Neuronal stem cell (in vitro differentiated cells): Measurements from ENCODE around the gene RCAN1.
A peak's percentile ranks its signal among the peaks of the same experiment; 100 is the strongest.
"Not testable (repeated sequence)": the region's sequence is repeated elsewhere in the genome, so short reads cannot be mapped to it uniquely, and the experiment has no call there.

Experiments
- DNase-seq: peaks from one replicate; pipeline ENCODE4 v3.0.0-alpha.2; 2013; ENCODE audit warnings: low spot score
- H2AFZ ChIP-seq: one replicate; pipeline ENCODE4 v1.6.1; 2013; ENCODE audit warnings: mild to moderate bottlenecking, low read length, inconsistent platforms
- H2AK5ac ChIP-seq: 2 replicates; pipeline ENCODE4 v1.6.1; 2013; ENCODE audit warnings: low read depth, mild to moderate bottlenecking, inconsistent platforms, low read length, moderate library complexity, mixed read lengths
- H2BK120ac ChIP-seq: 2 replicates; pipeline ENCODE4 v1.6.1; 2013; ENCODE audit warnings: low read depth, mild to moderate bottlenecking, inconsistent platforms, low read length, moderate library complexity, mixed read lengths
- H2BK12ac ChIP-seq: one replicate; pipeline ENCODE4 v1.6.1; 2013; ENCODE audit warnings: low read length, inconsistent platforms
- H2BK15ac ChIP-seq: 2 replicates; pipeline ENCODE4 v1.6.1; 2013; ENCODE audit warnings: mild to moderate bottlenecking, low read length, inconsistent platforms, mixed read lengths
- H2BK5ac ChIP-seq: one replicate; pipeline ENCODE4 v1.6.1; 2013; ENCODE audit warnings: inconsistent platforms, mild to moderate bottlenecking, low read length, moderate library complexity
- H3K14ac ChIP-seq: one replicate; pipeline ENCODE4 v1.6.1; 2013; ENCODE audit warnings: low read length, inconsistent platforms
- H3K18ac ChIP-seq: 2 replicates; pipeline ENCODE4 v1.6.1; 2013; ENCODE audit warnings: low read length, inconsistent platforms
- H3K23ac ChIP-seq: 2 replicates; pipeline ENCODE4 v1.6.1; 2013; ENCODE audit warnings: low read depth, mild to moderate bottlenecking, mixed read lengths, low read length, inconsistent platforms; ENCODE audit not compliant: poor library complexity
- H3K27ac ChIP-seq: replicated peaks from 3 replicates; pipeline ENCODE4 v1.5.1; 2013; ENCODE audit warnings: low read length, inconsistent platforms
- H3K27me3 ChIP-seq, 3 experiments: 2 replicates each; pipeline ENCODE4 v1.6.1; 2013; ENCODE audit warnings: low read length in 3 of 3, mild to moderate bottlenecking in 2 of 3, inconsistent platforms in 1 of 3, low read depth in 1 of 3, mixed read lengths in 1 of 3, moderate library complexity in 1 of 3; ENCODE audit not compliant: control insufficient read depth in 3 of 3, insufficient read depth in 3 of 3
- H3K36me3 ChIP-seq, 2 donors: replicated peaks in 1 of 2; 2 replicates each; pipeline ENCODE4 v1.6.1; 2013; ENCODE audit warnings: low read length in 2 of 2; ENCODE audit not compliant: control insufficient read depth in 2 of 2, insufficient read depth in 2 of 2
- H3K4ac ChIP-seq: 2 replicates; pipeline ENCODE4 v1.6.1; 2013; ENCODE audit warnings: inconsistent platforms, mild to moderate bottlenecking, low read length, moderate library complexity
- H3K4me1 ChIP-seq, 2 donors: 1 replicate in 1 of 2; 2 replicates in 1 of 2; pipeline ENCODE4 v1.6.1; 2013; ENCODE audit warnings: low read length in 2 of 2, low read depth in 1 of 2; ENCODE audit not compliant: control insufficient read depth in 2 of 2, insufficient read depth in 1 of 2
- H3K4me2 ChIP-seq: one replicate; pipeline ENCODE4 v1.6.1; 2013; ENCODE audit warnings: mild to moderate bottlenecking, low read length, inconsistent platforms; ENCODE audit not compliant: insufficient read depth, poor library complexity, severe bottlenecking
- H3K4me3 ChIP-seq, 2 donors: 2 replicates each; pipeline ENCODE4 v1.5.1; 2013; ENCODE audit warnings: low read length in 2 of 2, mild to moderate bottlenecking in 2 of 2, inconsistent platforms in 1 of 2, moderate library complexity in 1 of 2
- H3K79me1 ChIP-seq: one replicate; pipeline ENCODE4 v1.6.1; 2013; ENCODE audit warnings: low read depth, mild to moderate bottlenecking, inconsistent platforms, low read length, moderate library complexity
- H3K9ac ChIP-seq: one replicate; pipeline ENCODE4 v1.6.1; 2013; ENCODE audit warnings: mild to moderate bottlenecking, low read depth, low read length, inconsistent platforms; ENCODE audit not compliant: poor library complexity
- H3K9me3 ChIP-seq, 2 donors: replicated peaks in 1 of 2; 2 replicates each; pipeline versions ENCODE3 to v1.6.1; 2013; ENCODE audit warnings: low read length in 2 of 2, mild to moderate bottlenecking in 2 of 2, inconsistent platforms in 1 of 2, low read depth in 1 of 2, mixed read lengths in 1 of 2, moderate library complexity in 1 of 2; ENCODE audit not compliant: control insufficient read depth in 2 of 2, insufficient read depth in 1 of 2
- H4K8ac ChIP-seq: one replicate; pipeline ENCODE4 v1.6.1; 2013; ENCODE audit warnings: low read depth, mild to moderate bottlenecking, inconsistent platforms, low read length, moderate library complexity
- H4K91ac ChIP-seq: one replicate; pipeline ENCODE4 v1.6.1; 2013; ENCODE audit warnings: low read length, low read depth, mild to moderate bottlenecking, inconsistent platforms; ENCODE audit not compliant: poor library complexity
- WGBS, 2 donors: extraction: QIAGEN DNeasy Blood & Tissue Kit; methylation state at CpG; one replicate each; pipeline ENCODE4 v1.1.7; 2013; ENCODE audit warnings: missing lambda C conversion rate in 2 of 2, mixed read lengths in 1 of 2; ENCODE audit not compliant: insufficient read length in 2 of 2, insufficient replicate concordance in 1 of 2; ENCODE audit errors: extremely low coverage in 2 of 2; 5-methylcytosine and 5-hydroxymethylcytosine counted together

The RCAN1 gene

DNA sequence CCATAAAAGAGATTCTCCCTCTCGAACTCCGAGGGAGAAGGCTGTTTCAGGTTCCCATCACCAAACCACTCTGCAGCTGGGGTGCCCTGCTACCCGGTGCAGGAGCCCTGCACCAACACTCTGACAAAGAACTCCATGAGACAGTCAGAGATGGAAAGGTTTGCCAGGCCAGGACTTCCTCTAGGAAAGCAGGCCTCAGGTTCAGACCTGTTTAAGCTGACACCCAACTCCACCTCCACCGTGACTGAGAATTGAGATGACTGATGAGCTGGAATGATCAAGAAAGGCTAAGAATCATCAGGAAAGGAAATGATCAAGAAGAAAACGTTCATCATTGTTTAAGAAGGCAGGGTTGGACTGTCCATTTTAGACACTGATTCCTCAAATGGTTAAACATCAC, 56.7 kb downstream of the RCAN1 start:
- no peak overlapping the region for H3K9ac ChIP-seq
- H2AFZ ChIP-seq: no peak overlapping the region
- peaks cover 0 to 6% of the 10 kb centered on the region in 2 donors for H3K4me1 ChIP-seq
- H2BK120ac ChIP-seq: no peak overlapping the region
- H2BK15ac ChIP-seq: no peak overlapping the region
- no peak overlapping the region for H3K4me2 ChIP-seq
- H2AK5ac ChIP-seq: no peak overlapping the region
- H3K9me3 ChIP-seq: no peaks in the 10 kb centered on the region
- no peak for DNase-seq
- no peaks in the 10 kb centered on the region for H3K79me1 ChIP-seq
- H3K14ac ChIP-seq: no peak overlapping the region
- H3K4me3 ChIP-seq: no peak overlapping the region
- no peaks in the 10 kb centered on the region for H3K27me3 ChIP-seq
- H3K23ac ChIP-seq: no peak overlapping the region
- no peak overlapping the region for H3K27ac ChIP-seq
- H2BK5ac ChIP-seq: no peak overlapping the region
- H3K4ac ChIP-seq: no peak overlapping the region
- no peak overlapping the region for H4K91ac ChIP-seq
- no peak overlapping the region for H4K8ac ChIP-seq
- H2BK12ac ChIP-seq: no peak overlapping the region
- WGBS, 2 donors: no CpG with 5 or more reads among the region's 5 CpGs
- H3K36me3 ChIP-seq: no peaks in the 10 kb centered on the region
- H3K18ac ChIP-seq: peak overlapping the region; percentile 5

DNA sequence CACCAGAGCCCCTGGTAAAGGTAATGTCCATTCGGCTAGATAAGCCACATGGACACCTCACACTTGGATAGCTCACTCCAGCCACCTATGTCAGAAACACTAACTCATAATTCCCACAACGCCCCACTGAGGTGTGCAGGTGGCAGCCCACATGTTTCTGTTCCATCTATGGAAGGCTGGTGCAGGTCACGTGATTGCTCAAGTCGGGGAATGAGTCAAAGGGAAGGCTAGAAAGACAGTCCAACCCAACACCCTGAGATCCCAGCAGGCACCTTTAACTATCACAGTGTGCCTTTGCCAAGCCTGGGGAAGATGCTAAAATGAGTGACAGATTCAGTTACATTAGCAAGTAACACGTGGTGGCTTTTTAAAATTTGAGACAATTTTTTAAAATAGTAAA, 57.7 kb downstream of the RCAN1 start:
- no peak overlapping the region for H2AFZ ChIP-seq
- no peak overlapping the region for H2BK15ac ChIP-seq
- no peak overlapping the region for H3K4ac ChIP-seq
- H3K4me2 ChIP-seq: no peak overlapping the region
- no peak overlapping the region for H2BK12ac ChIP-seq
- no peak overlapping the region for H2BK120ac ChIP-seq
- H3K79me1 ChIP-seq: no peaks in the 10 kb centered on the region
- no peak overlapping the region for H2AK5ac ChIP-seq
- no peak overlapping the region for H4K8ac ChIP-seq
- no peak overlapping the region for H4K91ac ChIP-seq
- no peak overlapping the region for H2BK5ac ChIP-seq
- no peak overlapping the region for H3K14ac ChIP-seq
- DNase-seq: no peak
- no peak overlapping the region for H3K27ac ChIP-seq
- H3K27me3 ChIP-seq: no peaks in the 10 kb centered on the region
- no CpG with 5 or more reads among the region's 5 CpGs for WGBS, 2 donors
- no peaks in the 10 kb centered on the region for H3K36me3 ChIP-seq
- H3K23ac ChIP-seq: no peak overlapping the region
- H3K9ac ChIP-seq: no peak overlapping the region
- H3K18ac ChIP-seq: no peak overlapping the region
- peaks cover 0 to 6% of the 10 kb centered on the region in 2 donors for H3K4me1 ChIP-seq
- no peak overlapping the region for H3K4me3 ChIP-seq
- no peaks in the 10 kb centered on the region for H3K9me3 ChIP-seq

DNA sequence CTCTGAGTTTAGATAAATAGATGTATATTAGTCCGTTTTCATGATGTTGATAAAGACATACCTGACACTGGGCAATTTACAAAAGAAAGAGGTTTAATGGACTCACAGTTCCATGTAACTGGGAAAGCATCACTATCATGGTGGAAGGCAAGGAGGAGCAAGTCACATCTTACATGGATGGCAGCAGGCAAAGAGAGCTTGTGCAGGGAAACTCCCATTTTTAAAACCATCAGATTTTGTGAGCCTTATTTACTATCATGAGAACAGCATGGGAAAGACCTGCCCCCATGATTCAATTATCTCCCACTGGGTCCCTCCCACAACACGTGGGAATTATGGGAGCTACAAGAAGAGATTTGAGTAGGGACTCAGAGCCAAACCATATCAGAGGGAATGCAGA, 60.2 kb downstream of the RCAN1 start:
- not testable (repeated sequence) for H3K18ac ChIP-seq, DNase-seq, H2BK15ac ChIP-seq, H2AK5ac ChIP-seq, H2BK120ac ChIP-seq, H3K14ac ChIP-seq, H3K27me3 ChIP-seq, H2BK12ac ChIP-seq, H3K79me1 ChIP-seq, H3K4ac ChIP-seq, H3K4me3 ChIP-seq, H3K4me2 ChIP-seq, H3K36me3 ChIP-seq, H2BK5ac ChIP-seq, H3K4me1 ChIP-seq, H4K91ac ChIP-seq, H3K9me3 ChIP-seq, H3K23ac ChIP-seq, H4K8ac ChIP-seq, H2AFZ ChIP-seq, H3K9ac ChIP-seq, H3K27ac ChIP-seq
- WGBS, 2 donors: no CpG with 5 or more reads among the region's 2 CpGs

DNA sequence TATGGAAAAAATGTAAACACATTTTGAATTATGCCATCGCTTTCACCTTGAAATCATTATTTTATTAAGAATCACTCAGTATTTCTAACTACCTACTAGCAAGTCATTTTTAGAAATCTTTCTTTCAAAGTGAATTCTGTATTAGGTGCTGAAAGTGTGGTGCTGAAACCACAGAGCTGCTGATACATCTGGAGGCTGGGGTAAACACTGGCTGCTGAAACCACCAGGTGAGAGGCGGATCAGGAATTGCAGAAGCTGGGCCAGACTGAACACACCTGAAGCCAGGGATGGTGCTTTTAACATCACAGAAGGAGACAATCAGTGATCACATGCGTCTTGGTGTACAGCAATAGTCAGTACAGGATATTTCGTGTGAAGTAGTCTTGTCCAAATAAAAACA, 60.7 kb downstream of the RCAN1 start:
- Histone ChIP-seq H4K8ac (no peak overlapping the region), H3K4me1 (peaks cover 0 to 3% of the 10 kb centered on the region in 2 donors), H2AFZ (no peak overlapping the region), H3K14ac (no peak overlapping the region), H3K36me3 (no peaks in the 10 kb centered on the region), H3K18ac (no peak overlapping the region), H3K4me2 (no peak overlapping the region), H4K91ac (no peak overlapping the region), H3K9me3 (peaks cover 0 to 2% of the 10 kb centered on the region in 2 donors), H3K27me3 (no peaks in the 10 kb centered on the region), H3K79me1 (no peaks in the 10 kb centered on the region), H2BK15ac (no peak overlapping the region), H3K23ac (no peak overlapping the region), H3K27ac (no peak overlapping the region), H3K9ac (no peak overlapping the region), H3K4me3 (no peak overlapping the region), H2AK5ac (no peak overlapping the region), H2BK5ac (no peak overlapping the region), H3K4ac (no peak overlapping the region), H2BK120ac (no peak overlapping the region), H2BK12ac (no peak overlapping the region)
- WGBS, 2 donors: no CpG with 5 or more reads among the region's 4 CpGs
- no peak for DNase-seq
